DLD1 (cell line): ENCODE measurements around the gene LURAP1L.

Experiments used
- in situ Hi-C: cut with HindIII; loops from 2 replicates; pipeline ENCODE4 v1.10.0; 2017; ENCODE audit warnings: low sequenced_read_pairs

The LURAP1L gene

DNA sequence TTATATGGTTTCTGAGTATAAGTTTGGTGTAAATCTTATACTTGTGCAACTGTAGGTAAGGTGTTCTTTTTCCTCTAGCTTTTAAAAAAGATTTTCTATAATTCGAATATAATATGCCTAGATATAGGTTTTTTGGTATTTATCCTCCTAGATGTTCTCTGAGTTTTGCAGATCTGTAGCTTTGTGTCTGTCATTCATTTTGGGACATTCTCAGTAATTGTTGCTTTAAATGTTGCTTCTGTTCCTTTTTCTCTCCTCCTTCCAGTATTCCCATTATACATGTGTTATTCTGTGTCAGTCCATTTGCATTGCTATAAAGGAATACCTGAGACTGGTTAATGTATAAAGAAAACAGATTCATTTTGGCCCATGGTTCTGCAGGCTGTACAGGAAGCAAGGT lies 33.7 kb downstream of the LURAP1L start:
- in situ Hi-C loops, result no loop called here

DNA sequence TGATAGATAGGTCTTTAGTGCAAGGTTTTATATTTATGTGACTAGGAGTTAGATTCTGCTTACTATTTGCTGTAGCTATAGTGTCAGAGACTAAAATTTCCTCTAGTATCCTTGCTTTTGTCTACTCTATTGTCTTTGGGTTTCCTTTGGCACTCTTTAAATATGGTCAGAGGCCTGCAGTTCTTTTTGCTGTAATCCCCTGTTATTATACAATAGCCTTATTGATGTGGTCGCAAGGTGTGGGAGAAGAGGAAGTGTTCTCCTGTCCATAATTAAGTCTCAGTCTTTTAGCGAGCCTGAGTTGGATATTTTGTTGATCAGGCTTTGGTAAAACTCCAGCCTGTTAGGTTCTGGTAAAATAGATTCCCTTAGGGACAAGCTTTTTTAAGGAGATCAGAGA lies 34.9 kb downstream of the LURAP1L start:
- in situ Hi-C loops, result no loop called here

DNA sequence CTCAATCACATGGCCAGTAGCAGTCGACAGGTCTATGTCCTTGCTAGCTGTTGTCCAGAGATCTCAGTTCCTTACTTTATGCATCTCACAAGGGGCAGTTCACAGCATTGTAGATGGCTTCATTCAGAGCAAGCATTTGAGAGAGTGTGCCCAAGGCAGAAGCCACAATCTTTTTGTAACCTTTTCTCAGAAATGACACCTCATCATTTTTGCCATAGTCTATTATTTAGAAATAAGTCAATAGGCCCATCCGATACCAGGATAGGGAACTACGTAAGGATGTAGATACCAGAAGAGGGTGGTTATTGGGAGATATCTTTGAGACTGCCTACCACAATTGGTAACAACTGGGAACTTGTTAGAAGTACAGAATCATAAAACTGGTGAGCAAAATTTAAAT lies 37.1 kb downstream of the LURAP1L start:
- in situ Hi-C loops, result no loop called here

DNA sequence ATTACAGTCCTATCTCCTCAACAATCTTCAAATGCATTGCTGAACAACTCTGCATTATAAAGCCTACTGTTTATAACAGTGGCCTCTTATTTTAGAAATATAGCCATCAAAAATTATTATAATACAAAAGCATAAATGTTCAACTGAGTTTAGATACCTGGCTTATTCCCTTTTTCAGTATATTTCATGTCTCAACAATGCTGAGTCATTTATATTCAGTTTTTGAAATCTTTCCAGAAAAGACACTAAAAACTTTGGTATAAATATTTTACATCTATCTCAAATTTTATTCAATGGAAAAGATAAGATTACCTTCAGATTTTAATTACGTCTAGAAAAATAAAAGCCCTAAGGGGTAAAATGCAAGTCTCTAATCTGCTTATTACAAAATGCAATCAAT lies 37.9 kb downstream of the LURAP1L start:
- in situ Hi-C loops, result no loop called here

DNA sequence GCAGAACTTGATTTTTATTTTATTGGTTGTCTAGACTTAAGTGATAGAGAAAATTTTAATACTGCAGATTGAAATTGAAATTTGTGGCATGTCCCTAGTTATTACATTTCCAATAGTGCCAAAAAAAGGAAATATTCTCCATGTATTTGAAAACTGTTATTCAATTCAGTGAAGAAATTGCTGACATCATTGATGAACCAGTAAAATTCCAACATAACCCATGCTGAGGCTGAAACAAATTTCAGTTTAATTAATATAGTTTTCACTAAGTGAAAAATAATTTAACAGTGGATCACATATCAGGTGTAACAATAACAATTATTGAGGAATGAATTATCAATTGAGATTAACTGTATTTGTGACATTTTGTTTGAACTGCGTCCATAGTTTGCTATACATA lies 38.7 kb downstream of the LURAP1L start:
- in situ Hi-C loops, result no loop called here

DNA sequence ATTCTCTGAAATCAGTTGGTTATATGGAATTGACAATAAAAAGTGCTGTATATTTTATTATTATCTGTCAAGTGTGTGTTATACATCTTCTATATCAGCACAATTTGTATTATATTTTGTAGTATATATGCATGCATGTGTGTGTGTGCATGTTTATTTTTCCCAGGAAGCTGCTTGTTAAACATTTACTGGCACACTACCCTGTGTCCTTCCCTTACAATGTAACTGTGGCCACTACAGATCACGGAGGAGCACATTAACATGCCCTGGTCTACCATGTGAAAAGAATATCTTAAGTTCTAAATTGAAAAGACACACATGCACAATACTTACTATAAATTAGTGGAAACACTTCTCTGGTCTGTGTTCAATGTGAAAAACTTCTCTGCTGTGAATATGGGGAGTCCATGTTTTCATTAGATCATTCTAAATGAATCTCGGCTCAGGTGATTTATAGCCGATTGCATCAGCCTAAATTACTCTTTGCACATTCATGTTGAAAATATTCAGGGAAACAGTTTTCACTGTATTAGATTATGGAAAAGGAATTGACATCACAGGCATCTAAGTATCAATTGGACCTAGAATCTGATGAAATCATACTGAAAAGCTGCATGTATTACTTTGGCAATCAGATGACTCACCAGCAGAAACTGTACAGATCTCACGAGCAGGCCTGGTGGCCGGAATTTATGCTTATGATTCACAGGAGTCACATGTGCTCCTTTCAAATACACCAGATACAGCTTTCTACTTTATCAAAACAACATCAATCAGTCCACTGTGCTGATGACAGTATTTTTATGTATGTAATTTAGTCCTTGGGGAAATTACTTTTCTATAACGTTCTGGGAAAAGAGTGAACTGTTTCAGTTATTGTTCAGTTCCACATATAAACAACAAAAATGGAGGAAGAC lies 39.4 kb downstream of the LURAP1L start:
- in situ Hi-C loops, result no loop called here

DNA sequence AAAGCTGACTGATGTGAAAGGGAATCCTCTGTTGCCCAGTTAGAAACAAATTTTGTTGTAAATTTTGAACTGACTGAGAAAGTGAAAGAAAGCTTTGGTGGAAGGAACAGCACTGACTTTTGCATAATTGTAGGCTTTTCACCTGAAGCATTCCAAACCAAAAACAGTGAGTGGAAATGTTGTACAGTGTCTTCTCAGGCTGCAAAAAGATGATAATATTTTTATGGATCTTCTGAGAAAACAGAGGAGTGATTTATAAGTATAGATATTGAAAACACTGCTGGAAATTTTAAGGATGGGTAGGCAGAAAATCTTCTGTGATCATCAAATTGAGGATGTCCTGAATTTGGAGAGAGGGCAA lies 40.0 kb downstream of the LURAP1L start:
- in situ Hi-C loops, result no loop called here

DNA sequence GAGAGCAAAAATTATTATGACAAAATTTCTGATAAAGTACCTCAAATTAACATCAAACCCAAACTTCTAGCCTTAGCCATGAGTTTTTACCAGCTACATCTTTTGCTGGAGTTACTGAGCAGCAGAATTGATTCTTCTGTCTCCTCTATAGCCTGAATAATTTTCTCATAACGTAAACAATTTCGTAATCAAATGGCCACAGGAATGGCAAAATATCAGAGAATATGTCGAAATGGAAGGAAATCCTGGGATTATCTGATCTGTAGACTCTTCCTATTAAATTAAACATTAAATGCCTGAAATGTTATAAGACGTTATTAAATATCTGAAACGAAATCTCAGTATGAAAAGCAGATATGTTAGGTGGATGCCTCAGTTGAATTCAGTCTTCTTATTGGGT lies 41.1 kb downstream of the LURAP1L start:
- in situ Hi-C loops, result no loop called here

DNA sequence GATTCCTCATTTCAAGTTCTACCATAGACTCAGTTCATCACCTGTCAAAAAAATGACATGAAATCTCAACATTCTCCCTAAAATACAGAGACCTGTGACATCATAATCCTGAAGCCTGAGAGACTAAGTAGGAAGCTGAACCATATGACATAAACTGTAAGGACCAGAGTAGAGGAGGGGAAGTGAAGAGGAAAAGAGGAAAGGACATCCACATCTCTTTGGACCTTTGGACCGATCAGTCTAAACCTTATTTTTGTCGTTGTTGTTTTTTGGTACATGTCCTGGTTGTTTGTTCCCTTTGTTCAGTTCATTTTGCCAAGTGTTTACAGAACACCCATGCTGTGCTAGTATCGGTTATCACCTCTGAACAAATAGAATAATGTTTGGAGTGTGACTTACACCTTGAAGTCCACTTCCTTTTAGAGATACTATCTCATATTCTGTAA lies 41.9 kb downstream of the LURAP1L start:
- in situ Hi-C loops, result no loop called here

DNA sequence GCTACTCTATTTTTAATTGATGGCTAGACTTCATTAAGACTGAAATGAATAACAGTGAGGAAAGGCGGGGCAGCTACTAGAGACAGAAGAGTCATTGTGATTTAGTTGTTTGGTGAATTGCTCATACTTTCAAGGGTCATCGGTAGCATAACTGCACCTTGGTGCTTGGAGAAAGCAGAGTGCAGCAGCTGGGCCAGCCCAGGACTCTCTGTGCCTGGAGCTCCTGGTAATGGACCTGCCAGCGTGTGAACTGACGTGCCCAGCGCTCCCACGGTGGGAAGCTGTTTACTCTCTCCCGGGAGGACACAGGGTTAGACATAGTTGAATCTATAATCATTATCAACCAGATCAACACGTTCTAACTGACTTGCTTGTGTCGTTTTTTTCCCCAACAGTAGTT lies 42.9 kb downstream of the LURAP1L start:
- in situ Hi-C loops, result no loop called here

DNA sequence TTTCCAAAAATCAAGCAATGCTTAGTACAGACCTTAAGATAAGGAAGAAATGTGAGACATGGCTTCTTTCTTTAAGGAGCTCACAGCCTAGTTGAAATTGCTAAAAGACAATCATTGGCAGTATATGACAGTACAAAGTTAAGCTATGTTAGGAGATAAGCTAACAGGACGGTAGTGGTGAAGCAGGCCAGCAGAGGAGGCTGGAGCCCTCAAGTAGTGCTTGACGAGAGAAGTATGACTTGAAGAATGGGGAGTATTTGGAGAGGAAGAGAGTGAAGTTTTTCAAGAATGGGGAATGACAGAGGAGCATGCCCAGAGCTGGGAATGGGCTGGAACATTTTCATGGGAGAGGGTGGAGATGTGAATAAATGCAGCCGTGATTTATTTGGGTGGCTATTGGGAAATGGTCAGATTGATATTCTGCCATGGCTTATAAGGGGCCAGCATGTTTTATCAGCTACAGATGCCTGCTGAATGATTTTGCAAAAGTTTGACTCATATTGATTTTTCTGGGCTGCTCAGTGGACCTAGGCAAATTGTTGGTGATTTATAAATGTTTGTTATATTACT lies 43.7 kb downstream of the LURAP1L start:
- in situ Hi-C loops, result no loop called here

DNA sequence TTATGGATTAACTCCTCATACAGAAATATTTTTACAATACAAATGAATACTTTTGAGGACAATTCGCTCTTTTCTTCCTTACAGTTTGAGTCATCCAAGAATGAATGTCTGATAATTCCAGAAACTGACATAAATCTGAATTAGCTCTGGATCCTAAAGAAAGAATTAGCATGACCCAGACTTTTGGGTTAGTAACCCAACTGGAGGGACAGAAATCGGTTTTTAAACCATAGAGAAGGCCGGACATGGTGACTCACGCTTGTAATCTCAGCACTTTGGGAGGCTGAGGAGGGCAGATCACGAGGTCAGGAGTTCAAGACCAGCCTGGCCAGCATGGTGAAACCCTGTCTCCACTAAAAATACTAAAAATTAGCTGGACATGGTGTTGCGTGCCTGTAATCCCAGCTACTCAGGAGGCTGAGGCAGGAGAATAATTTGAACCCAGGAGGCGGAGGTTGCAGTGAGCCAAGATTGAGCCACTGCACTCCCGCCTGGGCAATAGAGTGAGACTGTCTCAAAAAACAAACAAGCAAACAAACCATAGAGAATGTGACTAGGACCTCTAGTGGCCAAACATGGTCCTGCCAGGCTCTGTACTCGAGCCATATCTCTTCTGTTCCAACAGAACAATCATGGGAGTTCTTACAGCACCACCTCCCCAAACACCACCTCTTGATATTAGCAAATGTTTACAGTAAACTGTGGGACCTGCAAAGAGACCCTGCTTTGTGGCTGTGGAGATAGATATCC lies 44.8 kb downstream of the LURAP1L start:
- in situ Hi-C loops, result no loop called here

DNA sequence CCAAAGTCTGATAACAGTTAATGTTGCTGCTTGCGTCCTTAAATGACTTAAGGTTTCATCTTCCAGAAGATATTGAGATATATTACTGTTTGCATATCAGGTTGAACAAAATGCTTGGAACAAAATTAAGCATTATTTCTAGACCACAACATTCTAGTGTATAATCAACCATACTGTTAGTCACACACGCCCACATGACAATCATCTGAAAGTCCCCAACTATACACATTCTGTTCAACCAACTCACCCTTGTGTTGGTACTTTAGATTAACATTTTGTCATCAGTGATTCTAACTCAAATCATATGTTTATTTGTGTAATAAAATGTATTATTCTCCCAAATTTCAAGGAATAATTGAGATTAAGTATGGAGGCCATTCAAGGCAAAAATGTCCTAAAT lies 47.3 kb downstream of the LURAP1L start:
- in situ Hi-C loops, result no loop called here

DNA sequence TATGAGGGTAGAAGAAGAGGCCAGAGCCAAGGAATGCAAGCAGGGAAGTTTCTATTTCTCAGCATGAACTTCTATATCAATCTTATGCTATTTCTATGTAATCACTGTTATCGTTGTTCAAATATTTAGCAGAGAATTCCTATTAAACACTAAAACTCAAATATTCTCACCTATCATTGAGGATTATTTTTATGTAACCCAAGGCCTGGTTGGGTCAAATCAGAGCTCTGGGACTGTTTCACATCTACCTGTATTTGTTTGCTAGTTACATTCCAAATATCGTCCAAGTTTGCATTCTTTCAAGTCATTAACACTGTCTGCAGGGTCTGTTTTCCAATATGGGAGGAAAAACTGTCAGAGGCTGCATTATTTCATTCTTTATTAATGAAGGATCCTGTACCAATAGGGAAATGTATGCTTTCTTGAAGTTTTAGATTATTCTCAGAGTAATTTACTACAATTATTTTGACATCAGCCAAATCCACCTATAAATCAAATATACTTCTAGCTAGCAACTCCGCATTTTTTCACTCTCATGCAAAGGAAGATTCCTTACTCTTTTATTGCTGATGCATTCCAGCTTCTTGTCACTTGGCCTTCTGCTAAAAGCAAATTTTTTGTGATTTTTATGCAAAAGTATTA lies 52.2 kb downstream of the LURAP1L start:
- in situ Hi-C loops, result no loop called here

DNA sequence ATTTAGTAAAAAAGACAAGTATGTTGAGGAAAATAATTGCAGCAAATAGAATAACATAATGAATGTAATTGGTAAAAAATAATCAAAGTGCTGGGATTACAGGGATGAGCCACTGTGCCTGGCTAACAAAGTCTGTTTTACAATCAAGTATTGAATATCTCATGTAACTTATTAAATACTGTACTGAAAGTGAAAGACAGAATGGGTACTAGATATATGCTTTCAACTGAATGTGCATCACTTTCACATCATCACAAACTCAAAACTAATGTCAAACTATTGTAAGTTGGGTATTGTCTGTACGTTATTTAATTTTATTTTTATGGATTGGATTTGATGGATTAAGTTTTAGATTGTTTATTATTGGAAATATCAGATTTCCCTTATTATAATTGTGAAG lies 58.9 kb downstream of the LURAP1L start:
- in situ Hi-C loops, result no loop called here

DNA sequence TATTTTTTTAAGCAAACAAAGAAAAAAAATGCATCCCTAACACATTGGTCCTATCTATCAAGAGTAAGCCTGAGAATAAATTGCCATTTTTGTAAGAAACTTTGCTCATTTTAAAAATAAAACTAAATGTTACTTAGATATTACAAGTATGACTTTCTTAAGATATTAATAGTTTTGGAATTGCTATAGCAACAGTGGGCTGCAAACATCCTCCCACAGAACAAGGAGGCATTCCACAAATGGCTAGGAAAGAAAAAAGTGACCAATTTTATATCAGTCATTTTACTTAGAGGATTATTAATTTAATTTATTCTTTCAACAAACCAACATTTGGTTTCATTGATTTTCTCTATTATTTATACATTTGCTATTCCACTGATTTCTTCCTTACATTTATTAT lies 63.7 kb downstream of the LURAP1L start:
- in situ Hi-C loops, result no loop called here

DNA sequence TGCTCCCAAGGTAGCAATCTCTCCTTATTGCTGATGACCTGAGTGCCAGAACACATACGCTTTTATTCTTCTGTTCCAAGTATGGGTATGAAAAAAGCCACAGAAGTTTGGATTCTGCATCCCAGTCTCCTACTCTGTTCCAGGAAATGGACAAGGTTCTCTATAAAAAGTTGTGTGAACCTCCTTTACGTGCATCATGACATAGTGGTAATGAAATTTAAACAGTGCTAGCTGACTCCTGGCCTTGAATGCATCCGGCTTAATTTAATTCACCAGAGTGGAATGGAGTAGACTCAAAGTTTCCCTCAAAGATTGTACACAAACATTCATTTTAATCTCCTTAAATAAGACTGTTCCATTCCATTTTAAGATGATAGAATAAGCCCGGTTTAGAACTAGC lies 68.9 kb downstream of the LURAP1L start:
- in situ Hi-C loops, result no loop called here

DNA sequence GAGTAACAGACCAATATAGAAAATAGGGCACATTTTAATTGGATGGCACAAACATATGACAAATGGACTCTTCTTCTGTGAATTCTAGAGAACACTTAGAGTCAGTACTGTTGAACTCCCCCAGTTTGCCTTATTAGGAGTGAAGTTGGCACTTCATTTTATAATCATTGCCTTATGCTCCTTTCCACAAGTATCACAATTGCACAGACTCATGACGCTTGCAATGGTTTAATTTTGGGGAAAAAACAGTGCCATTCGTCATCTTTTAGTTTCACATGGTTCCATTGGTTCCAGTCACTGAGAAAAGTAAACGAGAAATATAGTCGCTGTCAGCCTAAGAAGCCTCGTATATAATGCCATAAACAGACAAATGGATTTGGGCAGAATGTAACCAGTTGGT lies 71.2 kb downstream of the LURAP1L start:
- in situ Hi-C loops, result no loop called here

DNA sequence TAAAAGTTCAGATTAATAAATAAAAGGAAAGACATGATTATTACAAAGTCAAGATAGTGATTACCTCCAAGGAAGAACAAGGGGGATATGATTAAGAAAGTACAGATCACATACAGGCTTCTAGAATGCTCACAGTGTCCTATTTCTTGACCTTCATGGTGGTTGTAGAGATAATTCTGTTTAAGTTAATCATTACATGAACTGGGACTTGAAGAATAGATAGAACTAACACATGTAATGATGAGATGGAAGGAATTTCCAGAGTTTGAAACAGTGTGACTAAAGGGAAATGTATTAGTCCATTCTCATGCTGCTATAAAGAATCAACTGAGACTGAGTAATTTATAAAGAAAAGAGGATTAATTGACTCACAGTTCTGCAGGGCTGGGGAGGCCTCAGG lies 72.7 kb downstream of the LURAP1L start:
- in situ Hi-C loops, result no loop called here

DNA sequence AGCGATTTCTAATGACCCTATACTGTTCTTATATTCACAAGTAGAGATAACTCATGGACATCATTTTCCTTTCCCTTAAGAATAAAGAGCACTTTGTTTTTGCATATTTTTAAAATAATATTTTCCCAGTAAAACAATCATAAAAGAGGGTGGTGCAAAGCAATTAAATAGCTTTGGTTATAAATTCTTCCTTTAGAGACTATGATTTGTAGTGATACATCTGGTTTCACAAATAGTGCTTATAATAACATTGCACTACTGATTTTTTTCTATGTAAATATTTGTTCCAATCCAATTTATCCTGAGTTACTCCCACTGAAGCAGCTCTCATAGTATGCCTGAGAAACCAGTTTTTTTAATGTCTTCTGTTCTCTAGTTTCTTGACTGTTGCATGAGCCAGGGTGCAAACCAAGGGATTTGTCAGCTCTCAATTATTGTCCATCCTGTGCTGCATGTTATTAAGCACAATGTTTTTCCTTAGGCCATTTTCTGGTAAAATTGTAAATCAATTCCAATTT lies 74.7 kb downstream of the LURAP1L start:
- in situ Hi-C loops, result no loop called here
